Left lung (tissue), 10 donors: ENCODE measurements around the gene ACTA1. TPM values are rescaled to one million over a fixed set of nuclear protein-coding genes. Genes with fewer than 3 reads are reported as not detected.
"Not testable (repeated sequence)": the region's sequence is repeated elsewhere in the genome, so short reads cannot be mapped to it uniquely, and the experiment has no call there.

Source experiments
- ATAC-seq: fragments of 200-7000 bp; cut with Tn5 transposase; one replicate; pipeline ENCODE4 v1.9.1; 2020; ENCODE audit warnings: moderate library complexity
- DNase-seq, 4 donors: peaks; one replicate each; pipeline ENCODE4 v3.0.0-alpha.2; 2013 to 2020
- H3K27ac ChIP-seq, 2 donors: fragments of 200-600 bp; sonication (generic) in 1 of 2; one replicate each; pipeline versions ENCODE4 v1.5.0 to v1.8.0; 2020 to 2021
- H3K27me3 ChIP-seq, 2 donors: fragments of 200-600 bp; sonication (generic) in 1 of 2; one replicate each; pipeline versions ENCODE4 v1.5.0 to v1.8.0; 2020 to 2021
- H3K36me3 ChIP-seq, 2 donors: fragments of 200-600 bp; sonication (generic) in 1 of 2; one replicate each; pipeline versions ENCODE4 v1.5.0 to v1.8.0; 2020 to 2021
- H3K4me1 ChIP-seq, 2 donors: fragments of 200-600 bp; one replicate each; pipeline ENCODE4 v1.8.0; 2021
- H3K4me3 ChIP-seq, 2 donors: fragments of 200-600 bp; sonication (generic) in 1 of 2; one replicate each; pipeline versions ENCODE4 v1.5.0 to v1.8.0; 2020 to 2021; ENCODE audit warnings: mild to moderate bottlenecking in 1 of 2
- H3K9me3 ChIP-seq, 2 donors: fragments of 200-600 bp; sonication (generic) in 1 of 2; one replicate each; pipeline versions ENCODE4 v1.5.0 to v1.8.0; 2020 to 2021
- intact Hi-C, 2 donors: fragments of 100-400 bp; cut with DNase I; formaldehyde crosslinking; loops; one replicate each; pipeline versions ENCODE4 v1.11.2 to v1.14.2; 2022
- polyA plus RNA-seq, 6 donors: library from polyadenylated mRNA; unstranded; fragments of 120-200 nt; gene quantifications; one replicate each; pipeline ENCODE4 v1.2.1, GENCODE V29; 2013; ENCODE audit not compliant: insufficient read length in 6 of 6
- total RNA-seq, 2 donors: library from RNA; stranded (reverse); fragmentation: NEBNext Ultra II Directional; extraction: Animal tissue kit (Norgen Biotek cat#: 25700); gene quantifications; one replicate each; pipeline ENCODE4 v1.2.1, GENCODE V29; 2021
- TF ChIP-seq, protein P1 (sequence below), 2 donors: fragments of 200-600 bp; sonication (generic) in 1 of 2; IDR thresholded peaks; one replicate each; pipeline versions ENCODE4 v1.5.0 to v1.8.0; 2021; ENCODE audit warnings: antibody characterized with exemption in 2 of 2
- donor health status: DM: no; HTN: yes; CAD: no.
- donor health status: DM: no; HTN: no; CAD: no.

Gene ACTA1
- total and polyA plus RNA-seq, 8 donors: 0.40 to 1.4 (median 0.98) TPM

DNA sequence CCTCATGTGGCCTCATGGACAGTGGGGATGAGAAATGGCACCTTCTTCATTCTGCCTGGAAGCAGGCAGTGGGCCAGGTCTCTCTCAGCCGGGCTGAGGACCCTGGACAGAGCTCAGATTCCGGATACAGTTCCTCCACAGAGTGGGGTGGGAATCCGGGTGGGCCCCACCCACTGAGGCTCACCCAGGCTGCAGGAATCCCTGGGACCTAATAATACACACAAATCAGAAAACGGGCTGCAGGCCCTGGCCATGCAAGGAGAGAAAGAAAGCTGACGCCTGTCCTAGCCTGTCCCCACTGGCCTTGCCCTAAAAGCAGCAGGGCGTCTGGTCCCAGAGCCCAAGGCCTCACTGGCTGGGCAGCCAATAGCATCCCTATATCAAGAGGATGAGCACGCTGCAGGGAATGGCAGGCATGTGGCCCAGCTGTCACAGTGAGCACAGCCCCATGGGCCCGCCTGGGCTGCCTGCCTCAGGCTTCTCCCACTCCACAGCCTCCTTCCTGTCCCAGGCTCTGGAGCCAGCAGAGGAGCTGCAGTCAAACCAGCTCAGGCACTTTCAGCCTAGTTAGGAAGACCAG lies 25.3 kb downstream of the ACTA1 start:
- ATAC-seq (no peak), DNase-seq (no peak)
- Histone ChIP-seq H3K9me3 (no peaks in the 10 kb centered on the region), H3K27ac (no peak overlapping the region), H3K4me3 (no peak overlapping the region), H3K4me1 (peaks cover 17 to 23% of the 10 kb centered on the region in 2 donors), H3K27me3 (peaks cover 47 to 86% of the 10 kb centered on the region in 2 donors), H3K36me3 (no peaks in the 10 kb centered on the region)
- TF ChIP-seq, protein P1, sequence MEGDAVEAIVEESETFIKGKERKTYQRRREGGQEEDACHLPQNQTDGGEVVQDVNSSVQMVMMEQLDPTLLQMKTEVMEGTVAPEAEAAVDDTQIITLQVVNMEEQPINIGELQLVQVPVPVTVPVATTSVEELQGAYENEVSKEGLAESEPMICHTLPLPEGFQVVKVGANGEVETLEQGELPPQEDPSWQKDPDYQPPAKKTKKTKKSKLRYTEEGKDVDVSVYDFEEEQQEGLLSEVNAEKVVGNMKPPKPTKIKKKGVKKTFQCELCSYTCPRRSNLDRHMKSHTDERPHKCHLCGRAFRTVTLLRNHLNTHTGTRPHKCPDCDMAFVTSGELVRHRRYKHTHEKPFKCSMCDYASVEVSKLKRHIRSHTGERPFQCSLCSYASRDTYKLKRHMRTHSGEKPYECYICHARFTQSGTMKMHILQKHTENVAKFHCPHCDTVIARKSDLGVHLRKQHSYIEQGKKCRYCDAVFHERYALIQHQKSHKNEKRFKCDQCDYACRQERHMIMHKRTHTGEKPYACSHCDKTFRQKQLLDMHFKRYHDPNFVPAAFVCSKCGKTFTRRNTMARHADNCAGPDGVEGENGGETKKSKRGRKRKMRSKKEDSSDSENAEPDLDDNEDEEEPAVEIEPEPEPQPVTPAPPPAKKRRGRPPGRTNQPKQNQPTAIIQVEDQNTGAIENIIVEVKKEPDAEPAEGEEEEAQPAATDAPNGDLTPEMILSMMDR (IDR thresholded peaks at IDR 0.05): no peak
- intact Hi-C loops: no loop called here

DNA sequence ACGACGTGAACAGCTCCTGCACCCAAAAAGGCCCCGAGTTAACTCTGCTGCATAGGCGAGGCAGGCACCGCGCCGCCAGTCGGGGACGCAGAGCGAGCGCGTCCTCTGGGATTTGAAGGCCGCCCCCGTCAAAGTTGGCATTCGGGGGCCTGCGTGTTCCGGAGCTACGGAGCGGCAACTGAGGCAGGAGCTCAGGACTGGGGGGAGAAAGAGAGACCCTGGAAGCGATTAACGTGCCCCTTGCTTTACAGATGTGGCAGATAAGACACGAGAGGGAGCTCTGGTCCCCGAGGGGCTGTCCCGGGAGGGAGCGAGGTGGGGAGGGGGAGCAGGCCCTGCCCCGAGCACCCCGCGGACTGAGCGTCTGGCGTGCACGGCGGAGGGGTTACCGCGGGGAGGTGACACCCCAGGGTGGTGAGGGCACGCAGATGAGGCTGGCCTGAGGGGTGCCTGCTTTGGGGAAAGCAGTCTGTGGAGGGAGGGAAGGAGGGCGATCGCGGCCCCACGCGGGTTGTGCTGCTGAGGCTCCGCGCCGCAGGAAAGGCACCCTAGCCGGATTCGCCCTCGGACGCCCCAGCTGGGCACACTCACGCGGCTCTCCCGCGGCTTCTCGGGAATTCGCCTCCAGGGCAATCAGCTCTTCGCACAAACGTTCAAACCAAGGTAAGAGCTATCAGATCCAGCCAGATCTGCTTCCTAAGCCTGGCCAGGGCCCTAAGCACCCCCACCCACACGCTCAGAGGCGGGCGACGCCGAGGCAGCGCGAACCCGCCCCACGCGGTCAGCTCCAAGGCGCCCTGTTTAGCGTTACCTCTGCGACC lies 26.5 kb downstream of the ACTA1 start:
- Histone ChIP-seq H3K27me3 (peaks cover 47 to 95% of the 10 kb centered on the region in 2 donors), H3K36me3 (no peaks in the 10 kb centered on the region), H3K9me3 (no peaks in the 10 kb centered on the region), H3K4me1 (peaks cover 17 to 23% of the 10 kb centered on the region in 2 donors), H3K4me3 (peak overlapping the region in 1 of 2 donors; percentile 16), H3K27ac (no peak overlapping the region)
- no peak for ATAC-seq
- intact Hi-C loops: no loop called here
- TF ChIP-seq, protein P1 (IDR thresholded peaks at IDR 0.05): no peak
- no peak for DNase-seq

DNA sequence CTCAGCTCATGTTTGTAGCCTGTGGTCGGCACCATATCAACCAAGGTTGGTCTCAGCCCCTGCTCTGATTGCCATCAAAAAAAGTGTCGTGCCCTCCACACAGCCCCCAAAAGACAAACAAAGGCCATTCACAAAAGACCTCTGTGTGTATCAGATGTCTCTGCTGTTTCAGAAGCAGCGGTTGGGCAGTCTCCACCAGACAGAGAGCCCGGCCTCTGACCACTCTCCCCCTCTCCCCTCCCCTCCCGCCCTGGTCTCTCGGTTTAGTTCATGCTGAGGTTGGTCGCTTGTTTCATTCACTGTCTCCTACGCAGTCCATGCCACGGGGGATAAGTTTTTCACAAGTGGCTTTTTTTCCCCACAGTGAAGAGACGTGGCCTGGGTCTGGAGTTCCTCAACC lies 27.1 kb downstream of the ACTA1 start:
- Histone ChIP-seq H3K9me3 (no peaks in the 10 kb centered on the region), H3K4me1 (peaks cover 17 to 23% of the 10 kb centered on the region in 2 donors), H3K27ac (no peak overlapping the region), H3K4me3 (no peak overlapping the region), H3K36me3 (no peaks in the 10 kb centered on the region), H3K27me3 (peaks cover 47 to 95% of the 10 kb centered on the region in 2 donors)
- TF ChIP-seq, protein P1 (IDR thresholded peaks at IDR 0.05): no peak
- ATAC-seq: no peak
- intact Hi-C loops: no loop called here
- no peak for DNase-seq

DNA sequence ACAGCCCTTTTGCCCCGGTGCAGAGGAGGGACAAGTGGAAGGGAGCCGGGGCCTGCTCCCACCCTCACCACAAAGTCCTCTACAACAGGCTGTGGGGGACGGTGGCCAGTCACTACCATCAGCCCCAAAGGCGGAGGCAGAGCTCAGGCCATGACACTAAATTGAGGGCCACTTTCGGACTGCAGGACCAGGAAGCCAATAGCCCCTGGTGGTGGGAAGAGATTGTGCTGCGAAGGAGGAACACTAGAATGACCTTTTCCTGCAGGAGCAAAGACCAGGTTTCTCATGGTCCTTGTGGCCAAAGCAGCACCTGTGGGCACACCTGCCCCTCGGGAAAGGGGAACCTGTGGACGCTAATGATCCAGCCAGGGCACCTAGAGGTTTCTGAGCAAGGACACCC lies 30.3 kb downstream of the ACTA1 start:
- TF ChIP-seq, protein P1 (IDR thresholded peaks at IDR 0.05): no peak
- H3K27me3 ChIP-seq: peaks cover 32 to 88% of the 10 kb centered on the region in 2 donors
- H3K9me3 ChIP-seq: no peaks in the 10 kb centered on the region
- ATAC-seq (no peak), DNase-seq (no peak)
- H3K4me1 ChIP-seq: peaks cover 8% of the 10 kb centered on the region in 2 donors
- no peak overlapping the region for H3K27ac ChIP-seq
- H3K36me3 ChIP-seq: no peaks in the 10 kb centered on the region
- no peak overlapping the region for H3K4me3 ChIP-seq
- intact Hi-C loops: no loop called here

DNA sequence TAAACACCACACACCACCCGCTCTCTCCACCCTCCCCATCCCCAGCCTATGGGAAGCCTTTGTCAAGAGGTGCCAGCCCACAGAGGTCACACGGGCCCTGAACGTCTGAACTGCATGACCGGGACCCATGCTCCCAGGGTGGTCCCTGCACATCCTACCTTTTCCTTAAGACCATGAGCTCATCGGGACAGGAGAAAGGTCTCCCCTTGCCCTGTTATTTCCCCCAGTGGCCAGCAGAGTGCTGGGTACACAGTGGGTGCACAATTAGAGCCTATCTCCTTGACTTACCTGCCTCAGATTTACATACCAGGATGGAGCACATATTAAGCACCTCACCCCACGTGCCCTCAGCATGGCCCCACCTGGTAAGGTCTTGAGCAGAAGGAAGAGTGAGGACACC lies 30.9 kb downstream of the ACTA1 start:
- ATAC-seq: no peak
- Histone ChIP-seq H3K9me3 (no peaks in the 10 kb centered on the region), H3K4me3 (no peak overlapping the region), H3K27me3 (peaks cover 26 to 87% of the 10 kb centered on the region in 2 donors), H3K36me3 (no peaks in the 10 kb centered on the region), H3K27ac (no peak overlapping the region), H3K4me1 (peaks cover 8% of the 10 kb centered on the region in 2 donors)
- no peak for DNase-seq
- intact Hi-C loops: no loop called here
- TF ChIP-seq, protein P1 (IDR thresholded peaks at IDR 0.05): no peak

DNA sequence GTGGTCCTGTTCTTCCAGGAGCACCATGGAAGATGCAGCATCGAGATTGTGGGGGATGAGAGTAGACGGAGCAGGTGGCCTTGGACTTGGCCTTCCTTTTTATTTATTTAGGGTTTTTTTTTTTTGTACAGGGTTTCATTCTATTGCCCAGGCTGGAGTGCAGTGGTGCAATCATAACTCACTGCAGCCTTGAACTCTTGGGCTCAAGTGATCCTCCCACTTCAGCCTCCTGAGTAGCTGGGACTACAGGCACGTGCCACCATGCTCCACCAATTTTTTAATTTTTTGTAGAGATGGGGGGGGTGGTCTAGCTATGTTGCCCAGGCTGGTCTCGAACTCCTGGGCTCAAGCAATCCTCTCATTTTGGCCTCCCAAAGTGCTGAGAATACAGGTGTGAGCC lies 31.6 kb downstream of the ACTA1 start:
- peaks cover 19 to 87% of the 10 kb centered on the region in 2 donors for H3K27me3 ChIP-seq
- intact Hi-C loops: not testable (repeated sequence)

More for the DNA sequence above, 31.6 kb downstream of the ACTA1 start:
- H3K4me1 ChIP-seq, H3K36me3 ChIP-seq, H3K9me3 ChIP-seq, H3K27ac ChIP-seq, ATAC-seq, DNase-seq, H3K4me3 ChIP-seq: not testable (repeated sequence)
